Skeletal muscle satellite cell (primary cell): Measurements from ENCODE around the gene XRCC6.
"Not testable (repeated sequence)": the region's sequence is repeated elsewhere in the genome, so short reads cannot be mapped to it uniquely, and the experiment has no call there.

Source experiments
- H3K27me3 ChIP-seq: 2 replicates; pipeline ENCODE4 v1.7.0; 2013; ENCODE audit warnings: low read length; ENCODE audit not compliant: control insufficient read depth, insufficient read depth
- H3K36me3 ChIP-seq: 2 replicates; pipeline ENCODE4 v1.7.0; 2013; ENCODE audit warnings: mild to moderate bottlenecking, control low read depth, low read length; ENCODE audit not compliant: insufficient read depth
- H3K4me1 ChIP-seq: 2 replicates; pipeline ENCODE4 v1.7.0; 2013; ENCODE audit warnings: low read length; ENCODE audit not compliant: control insufficient read depth, insufficient read depth
- H3K4me2 ChIP-seq: 2 replicates; pipeline ENCODE4 v1.7.0; 2013; ENCODE audit warnings: mild to moderate bottlenecking, low read length
- H3K4me3 ChIP-seq: 2 replicates; pipeline ENCODE4 v1.7.0; 2013; ENCODE audit warnings: low read length
- H3K9ac ChIP-seq: 2 replicates; pipeline ENCODE4 v1.7.0; 2013; ENCODE audit warnings: mild to moderate bottlenecking, low read depth, low read length, moderate library complexity
- H3K9me3 ChIP-seq: replicated peaks from 2 replicates; pipeline ENCODE4 v1.7.0; 2013; ENCODE audit warnings: mild to moderate bottlenecking, control low read depth, low read length

Gene XRCC6

DNA sequence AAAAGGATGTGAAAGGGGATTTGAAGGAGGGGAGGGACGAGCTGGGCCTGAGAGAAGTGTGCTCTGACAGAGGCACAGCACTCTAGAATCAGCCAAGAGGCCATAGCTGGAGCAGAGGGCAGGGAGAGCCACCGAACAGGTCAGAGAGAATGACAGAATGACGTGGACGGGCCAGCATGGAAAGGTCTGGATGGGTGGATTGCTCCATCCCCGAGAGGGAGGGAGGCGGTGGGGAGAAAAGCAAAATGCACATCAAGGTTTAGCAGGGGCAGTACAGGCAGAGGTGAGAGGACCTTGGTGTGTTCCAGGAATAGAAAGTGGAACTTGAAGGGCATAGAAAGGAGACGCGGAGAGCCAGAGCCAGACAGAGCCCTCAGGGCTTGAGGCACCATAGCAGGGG lies 38.4 kb upstream of the XRCC6 start:
- Histone ChIP-seq H3K9ac (no peak overlapping the region), H3K4me2 (no peak overlapping the region), H3K4me1 (peaks cover 4% of the 10 kb centered on the region), H3K36me3 (peaks cover 60% of the 10 kb centered on the region), H3K4me3 (no peak overlapping the region), H3K27me3 (no peaks in the 10 kb centered on the region), H3K9me3 (no peaks in the 10 kb centered on the region)

DNA sequence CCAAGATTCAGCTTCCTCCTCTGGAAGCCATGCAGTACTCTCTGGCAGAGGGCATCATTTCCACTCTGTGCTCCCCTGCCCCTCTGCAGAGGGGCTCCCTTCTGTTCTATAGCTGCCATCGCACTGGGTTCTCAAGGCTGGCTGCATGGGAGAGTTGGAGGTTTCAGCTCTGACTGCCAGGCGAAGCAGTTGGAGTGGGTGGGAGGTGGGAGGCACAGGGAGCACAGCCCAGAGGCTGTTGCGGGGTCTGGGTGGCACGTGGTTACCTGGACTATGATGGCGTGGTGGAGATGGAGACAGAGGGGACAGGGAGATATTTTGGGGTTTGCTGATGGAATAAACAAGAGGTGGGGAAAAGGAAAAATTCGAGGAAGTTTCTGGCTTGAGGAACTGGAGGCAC lies 36.2 kb upstream of the XRCC6 start:
- Histone ChIP-seq H3K9me3 (no peaks in the 10 kb centered on the region), H3K9ac (no peak overlapping the region), H3K36me3 (peaks cover 39% of the 10 kb centered on the region), H3K4me3 (no peak overlapping the region), H3K4me1 (peaks cover 17% of the 10 kb centered on the region), H3K4me2 (no peak overlapping the region), H3K27me3 (no peaks in the 10 kb centered on the region)

DNA sequence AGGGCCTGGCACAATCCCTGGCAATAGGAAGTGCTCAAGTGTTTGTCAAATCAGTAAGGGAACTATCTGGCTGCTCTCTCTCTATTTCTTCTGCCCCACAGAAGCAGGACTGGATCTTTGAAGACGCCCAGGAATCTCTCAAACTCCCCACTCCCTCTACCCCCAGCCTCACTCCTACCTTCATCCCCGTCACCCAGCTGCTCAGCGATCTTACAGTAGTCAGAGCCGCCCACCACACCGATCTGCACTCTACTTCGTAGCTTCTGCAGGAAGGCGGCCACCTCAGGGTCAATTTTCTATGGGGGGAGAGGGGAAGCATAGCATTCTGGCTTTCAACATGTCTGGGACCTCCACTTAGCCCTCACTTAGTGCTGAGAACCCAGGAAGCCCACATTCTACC lies 35.2 kb upstream of the XRCC6 start:
- Histone ChIP-seq H3K36me3 (peaks cover 32% of the 10 kb centered on the region), H3K9me3 (no peaks in the 10 kb centered on the region), H3K4me3 (no peak overlapping the region), H3K4me2 (no peak overlapping the region), H3K27me3 (no peaks in the 10 kb centered on the region), H3K4me1 (peaks cover 17% of the 10 kb centered on the region), H3K9ac (no peak overlapping the region)

DNA sequence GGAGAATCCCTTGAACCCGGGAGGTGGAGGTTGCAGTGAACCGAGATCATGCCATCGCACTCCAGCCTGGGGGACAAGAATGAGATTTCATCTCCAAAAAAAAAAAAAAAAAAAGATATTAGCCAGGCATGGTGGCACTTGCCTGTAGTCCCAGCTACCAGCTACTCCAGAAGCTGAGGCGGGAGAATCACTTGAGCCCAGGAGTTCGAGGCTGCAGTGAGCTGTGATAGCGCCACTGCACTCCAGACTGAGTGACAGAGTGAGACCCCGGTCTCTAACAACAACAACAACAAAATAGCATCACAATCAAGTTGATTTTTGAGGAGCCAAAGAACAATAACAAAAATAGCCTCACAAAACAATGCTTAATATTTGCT lies 33.8 kb upstream of the XRCC6 start:
- Histone ChIP-seq H3K9ac (no peak overlapping the region), H3K36me3 (peaks cover 26% of the 10 kb centered on the region), H3K27me3 (no peaks in the 10 kb centered on the region), H3K4me3 (no peak overlapping the region), H3K9me3 (no peaks in the 10 kb centered on the region), H3K4me2 (no peak overlapping the region), H3K4me1 (peaks cover 17% of the 10 kb centered on the region)

DNA sequence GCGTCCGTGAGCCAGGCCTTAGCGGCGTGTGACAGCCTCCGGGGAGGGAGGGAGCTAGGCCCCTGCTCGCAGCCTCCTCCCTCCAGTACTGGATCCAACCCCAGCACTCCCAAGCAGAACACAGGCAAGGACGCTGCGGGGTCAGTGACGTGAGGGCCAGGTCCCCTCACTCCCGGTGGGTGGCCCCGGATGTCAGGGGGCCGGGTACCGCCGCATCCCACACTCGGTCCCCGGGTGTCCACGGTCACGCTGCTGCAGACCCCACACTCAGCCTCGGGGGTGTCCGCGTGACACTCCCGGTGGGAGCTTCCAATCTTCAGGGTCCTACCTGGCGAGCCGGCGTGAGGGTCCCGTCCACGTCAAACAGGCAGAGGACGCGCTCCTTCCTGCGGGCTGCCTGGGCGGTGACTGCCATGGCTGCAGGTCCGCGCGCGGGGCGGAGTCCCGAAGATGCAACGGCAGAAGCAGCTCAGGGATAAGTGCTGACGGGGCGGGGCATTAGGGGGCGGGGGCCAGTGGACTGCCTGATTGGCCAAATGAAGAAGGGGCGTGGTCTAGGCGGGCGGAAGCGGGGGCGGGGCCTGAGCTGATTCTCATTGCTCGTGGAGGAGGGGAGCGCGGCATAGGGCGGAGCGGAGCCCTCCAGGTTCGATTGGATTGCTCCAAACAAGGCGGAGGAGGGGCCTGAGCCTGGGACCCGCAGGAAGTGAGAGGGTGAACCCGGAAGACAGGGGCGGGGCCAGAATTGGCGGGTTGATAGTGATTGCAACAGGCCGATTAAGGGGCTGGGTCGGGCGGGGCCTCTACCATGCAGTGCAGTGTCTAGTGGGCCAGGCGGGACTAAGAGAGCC lies 31.5 kb upstream of the XRCC6 start, which contains the start of gene PMM1:
Gene PMM1 (minus strand): TSS at position 450 of the 851 bp plus-strand sequence. CDS start 35 bp downstream, at position 415.
- Histone ChIP-seq H3K4me2 (peak within 1 kb of the TSS; percentile 93), H3K4me1 (peaks cover 17% of the 10 kb centered on the region), H3K9me3 (no peaks in the 10 kb centered on the region), H3K27me3 (no peaks in the 10 kb centered on the region), H3K9ac (peak within 1 kb of the TSS; percentile 95), H3K4me3 (peak within 1 kb of the TSS; percentile 99), H3K36me3 (peaks cover 10% of the 10 kb centered on the region)

DNA sequence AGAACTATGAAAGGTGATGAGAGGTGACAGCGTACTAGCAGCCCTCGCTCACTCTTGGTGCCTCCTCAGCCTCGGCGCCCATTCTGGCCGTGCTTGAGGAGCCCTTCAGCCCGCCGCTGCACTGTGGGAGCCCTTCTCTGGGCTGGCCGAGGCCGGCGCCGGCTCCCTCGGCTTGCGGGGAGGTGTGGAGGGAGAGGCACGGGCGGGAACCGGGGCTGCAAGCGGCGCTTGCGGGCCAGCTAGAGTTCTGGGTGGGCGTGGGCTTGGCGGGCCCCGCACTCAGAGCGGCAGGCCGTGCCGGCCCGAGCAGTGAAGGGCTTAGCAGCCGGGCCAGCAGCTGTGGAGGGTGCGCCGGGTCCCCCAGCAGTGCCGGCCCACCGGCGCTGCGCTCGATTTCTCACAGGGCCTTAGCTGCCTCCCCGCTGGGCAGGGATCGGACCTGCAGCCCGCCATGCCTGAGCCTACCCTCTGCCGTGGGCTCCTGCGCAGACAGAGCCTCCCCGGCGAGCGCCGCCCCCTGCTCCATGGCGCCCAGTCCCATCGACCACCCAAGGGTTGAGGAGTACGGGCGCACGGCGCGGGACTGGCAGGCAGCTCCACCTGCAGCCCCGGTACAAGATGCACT lies 27.6 kb upstream of the XRCC6 start:
- H3K9me3 ChIP-seq, H3K4me2 ChIP-seq, H3K36me3 ChIP-seq, H3K27me3 ChIP-seq, H3K9ac ChIP-seq, H3K4me3 ChIP-seq: not testable (repeated sequence)
- H3K4me1 ChIP-seq, result peaks cover 19% of the 10 kb centered on the region

DNA sequence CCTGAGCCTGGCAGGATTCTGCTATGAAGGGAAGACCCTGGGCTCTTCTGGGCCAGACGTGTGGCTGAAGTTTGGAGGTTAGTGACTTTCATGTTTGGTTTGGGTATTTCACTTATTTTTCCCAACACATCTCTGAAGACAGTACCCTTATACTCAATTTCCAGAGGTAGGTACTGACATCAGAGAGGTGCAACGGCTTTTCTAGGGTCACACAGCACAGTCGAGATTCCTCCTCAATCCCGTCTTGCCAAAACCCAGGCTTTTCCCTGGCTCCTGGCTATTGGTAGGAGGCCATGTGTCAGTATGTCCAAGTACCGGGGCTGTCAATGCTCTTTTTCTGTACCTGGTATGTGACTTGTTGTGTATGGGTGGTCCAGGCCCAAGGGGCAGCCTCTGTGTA lies 25.4 kb upstream of the XRCC6 start:
- Histone ChIP-seq H3K4me1 (peaks cover 18% of the 10 kb centered on the region), H3K9me3 (no peaks in the 10 kb centered on the region), H3K4me3 (no peak overlapping the region), H3K4me2 (no peak overlapping the region), H3K9ac (no peak overlapping the region), H3K36me3 (peaks cover 7% of the 10 kb centered on the region), H3K27me3 (no peaks in the 10 kb centered on the region)

DNA sequence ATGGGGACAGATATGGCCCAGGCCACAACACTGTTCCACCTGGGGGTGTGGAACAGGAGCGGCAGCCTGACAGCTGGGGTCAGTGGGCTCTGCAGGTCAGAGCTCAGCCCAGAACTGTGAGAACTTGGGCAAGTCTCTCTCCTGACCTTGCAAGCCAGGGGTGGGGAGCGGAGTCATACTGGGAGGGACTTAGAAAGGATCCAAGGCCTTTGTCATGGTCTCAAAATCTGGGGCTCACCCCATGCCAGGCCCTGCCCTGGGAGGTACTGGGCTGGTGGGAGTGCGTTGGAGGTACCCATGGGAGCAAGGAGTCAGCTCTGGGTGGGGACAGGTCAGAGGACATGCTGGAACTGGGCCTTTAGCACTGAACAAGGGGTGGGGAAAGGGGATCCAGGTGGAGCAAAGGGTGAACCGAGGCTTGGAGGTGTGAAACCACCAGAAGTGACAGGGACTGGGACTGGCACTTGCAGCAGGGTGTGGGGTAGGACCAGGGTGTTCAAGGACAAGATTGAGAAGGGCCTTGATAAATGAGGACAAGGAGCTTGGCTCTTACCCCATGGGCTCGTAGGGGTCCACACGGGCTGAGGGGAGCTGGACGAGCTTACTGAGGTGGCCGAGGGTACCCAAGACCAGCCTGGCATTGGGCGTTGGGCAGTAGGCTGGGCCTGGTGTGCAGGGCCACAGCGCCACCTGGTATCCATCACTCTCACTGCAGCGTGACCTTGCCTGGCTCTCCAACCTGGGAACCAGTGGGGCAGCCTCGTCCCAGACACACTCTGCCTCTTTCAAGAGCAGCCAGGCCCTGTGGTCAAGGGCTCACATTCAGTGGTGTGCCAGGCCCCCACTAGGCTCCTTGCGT lies 24.1 kb upstream of the XRCC6 start:
- peak overlapping the region; percentile 15 for H3K4me2 ChIP-seq
- H3K9me3 ChIP-seq, result no peaks in the 10 kb centered on the region
- H3K27me3 ChIP-seq, result no peaks in the 10 kb centered on the region
- peak overlapping the region; percentile 32 for H3K9ac ChIP-seq
- peaks cover 18% of the 10 kb centered on the region for H3K4me1 ChIP-seq
- H3K4me3 ChIP-seq, result no peak overlapping the region
- H3K36me3 ChIP-seq, result peaks cover 16% of the 10 kb centered on the region

DNA sequence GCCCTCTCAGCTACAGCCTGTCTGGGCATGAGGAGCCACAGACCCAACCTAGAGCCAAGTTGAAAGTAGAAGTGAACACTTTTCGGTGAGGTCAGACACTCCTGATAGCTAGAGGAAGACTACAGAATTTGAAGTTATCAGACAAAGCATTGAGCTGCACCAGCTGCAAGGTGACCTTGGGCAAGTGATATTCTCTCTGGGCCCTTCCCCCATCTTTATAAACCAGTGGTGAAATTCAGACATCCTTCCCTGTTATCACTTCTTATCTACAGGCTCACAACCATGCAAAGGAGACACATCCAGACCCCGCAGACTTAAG lies 23.5 kb upstream of the XRCC6 start:
- Histone ChIP-seq H3K4me2 (peak overlapping the region; percentile 59), H3K36me3 (peaks cover 21% of the 10 kb centered on the region), H3K9me3 (no peaks in the 10 kb centered on the region), H3K4me1 (peaks cover 18% of the 10 kb centered on the region), H3K27me3 (no peaks in the 10 kb centered on the region), H3K4me3 (no peak overlapping the region), H3K9ac (peak overlapping the region; percentile 32)

DNA sequence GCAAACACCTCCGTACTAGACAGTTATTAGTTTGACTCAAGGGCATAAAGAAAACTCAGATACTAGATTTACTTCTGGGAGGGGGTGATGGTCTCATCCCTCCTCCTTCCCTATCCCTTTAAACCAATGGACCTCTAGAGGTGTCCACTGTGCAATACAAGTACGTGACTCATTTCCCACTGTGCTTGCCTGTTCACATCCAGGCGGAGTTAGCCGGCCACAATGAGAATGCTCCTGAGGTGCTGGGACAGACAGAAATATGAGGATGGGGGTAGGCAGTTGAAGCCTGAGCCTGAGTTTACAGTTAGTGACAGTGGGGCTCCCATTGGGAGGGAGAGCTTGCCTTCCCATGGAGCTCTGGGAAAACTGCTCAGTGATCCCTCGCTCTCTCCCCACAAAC lies 23.0 kb upstream of the XRCC6 start:
- peak overlapping the region; percentile 58 for H3K9ac ChIP-seq
- peaks cover 18% of the 10 kb centered on the region for H3K4me1 ChIP-seq
- H3K4me3 ChIP-seq, result no peak overlapping the region
- H3K27me3 ChIP-seq, result no peaks in the 10 kb centered on the region
- no peaks in the 10 kb centered on the region for H3K9me3 ChIP-seq
- H3K36me3 ChIP-seq, result peaks cover 26% of the 10 kb centered on the region
- peak overlapping the region; percentile 59 for H3K4me2 ChIP-seq

DNA sequence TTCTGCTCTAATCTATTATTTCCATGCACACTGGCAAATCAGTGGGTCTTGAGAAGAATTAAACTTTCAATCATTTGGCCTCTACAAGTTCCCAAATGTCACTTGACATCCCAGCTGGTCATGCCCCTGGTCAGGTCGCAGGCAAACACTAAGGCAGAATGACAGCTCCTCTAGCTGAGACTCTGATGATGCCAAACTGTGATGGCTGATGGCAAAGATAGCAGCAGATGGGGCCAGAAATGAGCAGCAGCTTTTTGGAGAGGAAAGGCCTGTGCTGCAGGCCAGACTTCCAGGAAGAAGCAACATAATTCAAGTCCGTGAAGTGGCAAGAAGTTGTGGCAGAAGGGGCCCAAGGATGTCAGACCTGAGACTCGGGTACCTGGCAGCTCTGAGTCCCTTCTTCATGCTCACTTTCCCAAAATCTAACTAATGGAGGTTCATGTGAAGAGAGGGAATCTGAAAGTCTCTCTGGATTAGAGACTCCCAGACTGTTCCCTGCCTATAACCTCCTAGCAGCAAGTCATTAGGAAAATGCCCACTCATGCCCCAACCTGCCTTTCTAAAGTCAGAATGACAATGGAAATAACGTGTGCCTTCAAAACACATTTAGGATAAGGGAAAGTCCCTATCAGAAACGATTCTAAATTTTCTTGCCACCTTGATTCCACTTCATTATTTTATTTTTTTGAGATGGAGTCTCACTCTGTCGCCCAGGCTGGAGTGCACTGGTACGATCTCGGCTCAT lies 22.0 kb upstream of the XRCC6 start:
- Histone ChIP-seq H3K9me3 (no peaks in the 10 kb centered on the region), H3K4me2 (no peak overlapping the region), H3K36me3 (peaks cover 36% of the 10 kb centered on the region), H3K4me3 (no peak overlapping the region), H3K9ac (peak overlapping the region; percentile 58), H3K4me1 (peaks cover 18% of the 10 kb centered on the region), H3K27me3 (no peaks in the 10 kb centered on the region)
